SH-SY5Y (cell line): ENCODE data around the gene XDH.

Source experiments
- GATA2 ChIP-seq: IDR thresholded peaks from 2 replicates; pipeline ENCODE4 v1.6.1; 2011; ENCODE audit warnings: mild to moderate bottlenecking, low read depth, low read length
- GATA3 ChIP-seq: IDR thresholded peaks from 2 replicates; pipeline ENCODE4 v1.6.1; 2011; ENCODE audit warnings: low read depth, mild to moderate bottlenecking, low read length, moderate library complexity

DNA sequence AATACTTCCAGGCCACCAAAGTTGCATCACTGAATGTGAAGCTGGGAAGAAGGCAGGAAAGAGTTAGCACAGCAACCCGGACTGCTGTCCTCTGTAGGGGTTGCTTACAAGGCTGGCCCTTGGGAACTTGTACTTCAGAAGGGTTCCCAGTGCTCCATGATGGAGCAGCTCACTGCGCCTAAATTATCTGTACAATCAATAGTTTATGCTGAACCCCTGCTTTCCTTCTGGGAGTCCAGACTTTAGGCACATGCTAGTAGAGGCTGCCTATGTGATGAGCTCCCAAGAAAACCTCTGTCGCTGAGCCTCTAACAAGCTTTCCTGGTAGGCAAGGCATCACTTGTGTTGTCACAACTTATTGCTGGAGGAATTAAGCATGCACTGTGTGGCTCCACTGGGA, 34.3 kb downstream of the XDH start:
- TF ChIP-seq GATA2 (no peak), GATA3 (no peak)
